ENCODE measurements around the gene NXN.

NXN gene

GRCh38 chr17:1005361-1005946, 25.9 kb upstream of the NXN start:
- TF ChIP-seq CTCF (IDR thresholded peaks at IDR 0.05; ENCODE audit: extremely low read depth, missing control alignments) = no peak
- no peak for DNase-seq (ENCODE audit: low spot score)

- no peak for DNase-seq (ENCODE audit: low spot score)
- no peak for TF ChIP-seq CTCF (IDR thresholded peaks at IDR 0.05; ENCODE audit: extremely low read depth, missing control alignments)
These were observed 25.3 kb upstream of the NXN start for GRCh38 chr17:1004769-1005295.

- no peak for TF ChIP-seq CTCF (IDR thresholded peaks at IDR 0.05; ENCODE audit: extremely low read depth, missing control alignments)
- DNase-seq (ENCODE audit: low spot score) = no peak
These were observed 24.6 kb upstream of the NXN start for GRCh38 chr17:1003972-1004768.

- no peak for TF ChIP-seq CTCF (IDR thresholded peaks at IDR 0.05; ENCODE audit: extremely low read depth, missing control alignments)
- DNase-seq (ENCODE audit: low spot score) = no peak
These were observed 24.0 kb upstream of the NXN start for GRCh38 chr17:1003633-1003971.

GRCh38 chr17:1002771-1003555, 23.4 kb upstream of the NXN start:
- DNase-seq (ENCODE audit: low spot score) = no peak
- no peak for TF ChIP-seq CTCF (IDR thresholded peaks at IDR 0.05; ENCODE audit: extremely low read depth, missing control alignments)

- no peak for TF ChIP-seq CTCF (IDR thresholded peaks at IDR 0.05; ENCODE audit: extremely low read depth, missing control alignments)
- DNase-seq (ENCODE audit: low spot score) = no peak
These were observed 22.8 kb upstream of the NXN start for GRCh38 chr17:1002412-1002753.

Data from GM20000 (cell line).